CD4-positive, alpha-beta T cell treated with Interleukin-6 for 4 hours (primary cell): Measurements from ENCODE around the gene PIK3R6.
A peak's percentile ranks its signal among the peaks of the same experiment; 100 is the strongest.

Experiments
- DNase-seq: peaks from one replicate; pipeline ENCODE4 v3.0.0-alpha.2; 2020; ENCODE audit warnings: mixed read lengths

Gene PIK3R6, protein sequence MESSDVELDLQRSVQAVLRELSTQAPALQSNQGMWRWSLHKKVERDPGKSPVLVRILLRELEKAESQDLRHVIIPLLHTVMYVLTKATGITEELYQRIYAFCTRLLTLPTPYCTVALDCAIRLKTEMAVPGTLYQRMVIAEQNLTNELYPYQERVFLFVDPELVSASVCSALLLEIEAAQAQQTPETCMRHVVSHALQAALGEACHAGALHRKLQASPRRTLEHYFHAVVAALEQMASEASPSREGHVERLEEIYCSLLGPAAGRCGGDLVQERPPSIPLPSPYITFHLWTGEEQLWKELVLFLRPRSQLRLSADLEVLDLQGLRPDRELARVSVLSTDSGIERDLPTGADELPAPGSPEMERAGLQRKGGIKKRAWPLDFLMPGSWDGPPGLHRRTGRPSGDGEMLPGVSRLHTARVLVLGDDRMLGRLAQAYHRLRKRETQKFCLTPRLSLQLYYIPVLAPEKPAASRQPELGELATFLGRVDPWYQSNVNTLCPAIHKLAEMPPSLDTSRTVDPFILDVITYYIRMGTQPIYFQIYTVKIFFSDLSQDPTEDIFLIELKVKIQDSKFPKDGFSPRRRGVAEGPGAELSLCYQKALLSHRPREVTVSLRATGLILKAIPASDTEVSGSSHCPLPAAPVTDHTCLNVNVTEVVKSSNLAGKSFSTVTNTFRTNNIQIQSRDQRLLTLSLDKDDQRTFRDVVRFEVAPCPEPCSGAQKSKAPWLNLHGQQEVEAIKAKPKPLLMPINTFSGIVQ

DNA sequence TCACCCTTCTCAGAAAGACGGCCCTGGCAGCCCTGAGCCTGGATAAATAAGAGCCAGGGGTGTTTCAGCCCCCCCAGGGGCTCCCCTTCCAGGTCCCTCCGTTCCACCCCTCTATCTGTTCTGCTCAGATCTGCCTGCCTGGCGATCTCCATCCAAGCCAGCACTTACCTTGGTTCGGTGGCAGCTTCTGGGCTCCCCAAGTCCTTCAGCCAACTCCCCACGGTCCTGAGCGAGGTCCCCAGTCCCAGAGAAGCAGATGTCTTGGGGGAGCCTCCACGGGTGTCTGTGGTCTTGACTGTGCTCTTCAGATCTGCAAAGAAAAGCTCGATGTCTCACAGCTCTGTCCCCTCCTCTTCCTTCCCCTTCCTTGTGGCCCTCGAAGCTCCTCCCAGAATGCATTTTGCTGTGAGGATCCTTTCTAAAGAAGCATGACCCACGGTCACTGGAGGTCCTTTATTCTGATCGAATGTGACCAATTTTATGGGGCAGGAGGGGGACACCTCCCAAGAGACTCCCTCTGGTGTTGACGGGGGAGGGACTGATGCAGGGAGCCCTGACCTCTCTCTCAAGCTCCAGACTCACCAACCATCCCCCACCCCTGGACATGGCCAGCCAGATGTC, at the start of gene PIK3R6:
TSS of gene PIK3R6 (minus strand) at position 314 of the 621 bp plus-strand sequence. CDS start 17,880 bp downstream, outside the sequence.
- DNase-seq = peak; percentile 29

DNA sequence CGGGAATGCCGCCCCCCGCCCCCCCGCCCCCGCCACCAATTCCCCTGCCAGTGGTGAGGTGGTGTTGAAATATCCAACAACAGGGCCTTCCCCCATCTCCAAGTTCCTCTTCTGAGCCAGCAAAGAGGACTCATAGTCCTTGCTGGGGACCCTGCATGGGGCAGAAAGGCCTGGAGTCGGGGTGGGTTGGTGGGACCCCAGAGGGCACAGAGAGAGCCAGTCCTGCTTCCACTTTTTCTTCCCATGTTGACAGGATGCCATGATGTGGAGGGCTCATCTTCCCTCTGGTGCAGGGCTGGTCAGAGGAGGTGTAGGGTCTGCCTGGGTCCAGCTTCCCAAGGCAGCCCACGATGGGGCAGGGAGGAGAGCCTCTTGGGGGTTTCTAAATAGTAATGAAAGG, 49.0 kb upstream of the PIK3R6 start:
- DNase-seq = no peak

DNA sequence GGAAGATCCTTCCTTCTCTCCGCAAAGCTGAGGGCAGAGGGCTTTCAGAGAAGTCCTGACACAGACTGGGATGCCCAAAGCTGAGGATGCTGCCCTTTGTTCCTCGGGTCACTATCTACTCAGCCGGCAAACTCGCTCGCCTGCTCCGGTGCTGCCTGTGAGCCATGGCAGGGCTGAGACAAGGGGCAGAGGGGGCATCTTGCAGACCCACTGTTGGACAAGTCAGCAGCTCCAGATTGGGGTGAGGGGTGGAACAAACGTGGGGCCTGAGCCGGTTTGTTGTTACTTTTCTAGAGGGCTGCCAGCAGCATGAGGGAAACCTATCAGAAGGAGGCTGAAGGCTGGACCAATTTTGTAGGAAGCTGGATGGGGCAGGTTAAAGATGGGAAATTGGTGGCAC, 47.1 kb upstream of the PIK3R6 start:
- DNase-seq = no peak

DNA sequence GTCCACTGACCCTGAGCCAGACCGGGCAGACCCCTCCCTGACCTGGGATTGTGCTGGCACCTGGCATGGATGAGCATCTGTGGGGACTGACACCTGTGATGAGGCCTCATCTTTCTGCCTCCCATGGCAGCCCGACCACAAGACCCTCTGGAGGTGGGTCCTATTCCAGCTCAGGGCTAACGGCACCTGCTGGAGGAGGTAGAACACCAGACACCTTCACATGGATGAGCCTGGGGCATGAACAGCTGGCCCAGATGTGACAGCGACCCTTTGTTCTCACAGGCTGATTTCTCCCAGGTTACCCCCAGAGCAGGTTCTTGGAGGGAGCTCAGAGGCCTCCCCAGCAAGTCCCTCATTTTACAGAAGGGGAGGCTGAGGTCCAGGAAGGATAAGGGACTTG, 46.4 kb upstream of the PIK3R6 start:
- DNase-seq = no peak

DNA sequence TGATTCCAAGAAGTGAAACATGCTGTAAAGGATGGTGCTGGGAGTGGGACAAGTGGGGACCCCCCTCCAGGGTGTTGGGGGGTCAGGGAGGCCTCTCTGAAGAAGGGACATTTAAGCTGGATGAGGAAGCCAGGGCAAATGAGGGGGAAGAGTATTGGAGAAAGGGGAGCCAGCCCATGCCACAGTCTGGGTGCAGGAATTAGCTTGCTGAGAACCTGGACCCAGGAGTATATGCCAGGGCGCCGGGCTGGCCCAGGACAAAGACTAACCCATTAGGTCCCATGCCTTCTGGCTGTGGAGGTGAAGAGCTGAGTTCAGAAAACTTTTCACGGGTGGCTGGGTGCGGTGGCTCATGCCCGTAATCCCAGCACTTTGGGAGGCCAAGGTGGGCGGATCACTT, 45.6 kb upstream of the PIK3R6 start:
- no peak for DNase-seq

DNA sequence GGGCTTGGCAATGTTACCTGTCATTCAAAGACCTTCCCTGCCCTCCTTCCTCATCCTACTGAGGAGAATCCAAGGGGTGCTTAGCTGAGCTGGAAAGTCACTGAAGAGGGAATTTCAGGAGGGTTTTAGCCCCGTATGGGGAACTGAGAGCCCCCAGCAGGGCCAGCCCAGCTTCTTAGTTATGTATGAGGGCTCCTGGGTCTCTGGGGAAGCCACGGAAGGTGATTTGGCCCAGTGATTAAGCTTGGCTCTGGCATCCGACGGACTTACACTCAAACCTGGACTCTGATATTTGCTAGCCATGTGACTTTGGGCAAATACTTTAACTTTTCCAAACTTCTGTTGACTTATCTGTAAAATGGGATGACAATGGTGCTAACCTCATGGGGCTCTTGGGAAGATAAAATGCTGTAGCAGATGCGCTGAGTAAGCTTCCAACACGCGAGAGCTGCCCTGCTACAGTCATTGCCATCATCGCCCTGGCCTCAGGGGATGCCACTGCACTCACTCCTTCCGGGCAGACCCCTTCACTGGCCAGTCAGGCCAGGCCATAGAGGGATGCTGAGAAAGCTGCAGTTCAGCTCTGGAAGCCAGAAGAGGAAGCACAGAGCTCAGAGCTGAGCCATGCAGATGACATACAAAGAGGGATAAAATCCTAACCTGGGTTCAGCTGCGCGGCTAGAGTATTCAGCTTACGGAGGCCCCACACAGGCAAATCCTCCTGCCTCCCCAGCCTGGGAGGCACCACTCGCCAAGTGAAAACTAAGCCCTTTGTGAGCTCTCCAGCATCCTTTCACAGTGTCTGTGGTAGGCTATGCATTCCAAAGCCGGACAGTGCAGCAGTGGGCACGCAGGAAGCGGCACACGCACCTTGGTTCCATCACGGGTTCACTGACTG, 44.9 kb upstream of the PIK3R6 start:
- DNase-seq = no peak

DNA sequence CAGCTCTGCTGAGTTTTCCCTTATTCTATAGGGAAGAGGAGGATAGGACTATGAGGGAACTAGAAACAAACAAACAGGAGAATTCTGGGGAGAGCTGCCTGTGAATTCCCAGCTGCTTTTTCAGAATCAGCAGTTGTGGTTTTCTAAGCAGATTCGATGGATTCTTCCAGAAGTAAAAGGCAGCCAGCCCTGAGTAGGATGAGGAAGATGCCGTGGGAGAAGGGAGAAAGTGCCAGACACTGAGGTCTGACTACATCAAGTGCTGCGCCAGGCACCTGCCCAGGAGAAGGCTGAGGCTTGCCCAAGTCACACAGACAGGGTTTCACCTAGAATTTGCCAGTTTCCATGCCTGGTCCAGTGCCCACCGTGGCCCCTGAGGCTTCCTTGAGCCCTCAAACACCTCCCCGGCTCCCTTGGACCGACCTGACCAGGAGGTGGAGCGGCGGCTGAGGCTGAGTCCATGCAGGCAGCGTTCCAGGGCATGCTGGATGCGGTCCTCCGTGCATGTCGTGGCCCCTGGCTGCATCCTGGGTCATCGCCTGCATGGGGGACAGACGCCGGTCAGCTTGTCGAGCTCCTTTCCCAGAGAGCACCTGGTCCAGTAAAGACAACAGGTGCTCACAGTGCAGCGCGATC, 43.6 kb upstream of the PIK3R6 start:
- DNase-seq = no peak

DNA sequence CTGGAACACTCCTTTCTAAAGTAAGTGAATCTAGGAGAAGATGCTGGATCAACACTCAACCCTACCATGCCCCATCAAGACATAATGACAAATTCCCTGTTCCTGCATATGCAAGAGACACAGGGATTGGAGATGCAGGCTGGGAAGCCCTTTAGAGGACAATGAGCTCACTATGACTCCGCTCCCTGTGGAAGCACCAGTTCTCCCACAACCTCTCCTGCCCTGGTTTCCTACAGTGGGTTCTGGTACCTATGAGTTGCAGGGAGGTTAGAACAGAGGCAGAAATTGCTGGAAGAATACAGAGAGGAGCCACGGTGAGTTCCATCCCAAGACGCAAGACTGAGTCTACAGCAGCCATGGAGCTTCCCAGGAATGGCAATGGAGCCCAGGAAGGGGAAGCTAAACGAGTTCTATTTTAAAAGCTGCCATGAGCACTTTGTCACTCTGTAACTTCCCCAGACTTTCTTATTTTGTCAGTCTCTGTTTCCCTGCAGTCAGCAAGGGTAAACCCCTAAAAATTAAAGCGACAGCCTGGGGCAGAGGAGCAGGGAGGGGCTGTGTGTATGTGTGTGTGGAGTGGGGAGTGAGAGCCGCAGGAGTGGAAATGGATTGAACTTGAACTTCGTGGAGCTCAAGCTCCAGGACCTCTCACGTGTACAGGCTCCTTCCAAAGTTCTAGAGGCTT, 42.3 kb upstream of the PIK3R6 start:
- DNase-seq = no peak

DNA sequence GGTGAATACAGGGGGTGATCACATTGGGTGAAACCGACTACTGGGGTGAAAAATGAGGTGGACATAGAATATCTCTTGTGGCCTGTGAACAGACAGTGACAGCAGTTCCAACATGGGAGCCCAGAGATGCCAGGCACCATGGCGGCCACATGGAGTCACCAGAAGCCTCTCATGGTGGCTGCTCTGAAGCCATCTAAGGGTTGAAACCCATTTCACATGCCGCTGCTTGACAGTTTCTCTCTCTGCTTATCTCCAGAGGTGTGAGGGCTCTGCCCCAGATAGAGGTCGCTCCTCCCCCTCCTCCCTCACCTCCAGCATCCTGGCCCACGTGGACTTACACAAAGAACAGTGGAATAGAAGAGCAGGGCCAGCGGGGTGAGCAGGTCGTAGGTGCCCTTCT, 37.9 kb upstream of the PIK3R6 start:
- no peak for DNase-seq

DNA sequence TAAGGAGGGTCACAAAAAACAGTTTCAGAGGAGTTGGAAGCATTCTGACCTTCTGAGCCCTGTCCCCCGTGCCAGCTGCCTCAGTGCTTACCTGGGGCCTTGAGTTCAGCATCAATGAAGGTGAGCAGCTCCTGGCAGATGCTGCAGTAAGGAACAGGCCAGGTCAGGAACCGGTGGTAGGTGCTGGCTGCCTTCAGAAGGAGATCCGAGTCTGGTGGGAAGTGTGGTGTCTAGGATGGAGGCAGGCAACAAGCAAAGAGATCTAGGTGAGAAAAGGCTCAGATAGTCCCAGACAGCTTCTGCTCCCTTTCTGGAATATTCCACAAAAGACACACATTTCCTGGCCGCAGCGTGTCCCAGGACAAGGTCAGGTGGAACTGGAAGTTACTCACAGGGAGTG, 37.2 kb upstream of the PIK3R6 start:
- DNase-seq = no peak

DNA sequence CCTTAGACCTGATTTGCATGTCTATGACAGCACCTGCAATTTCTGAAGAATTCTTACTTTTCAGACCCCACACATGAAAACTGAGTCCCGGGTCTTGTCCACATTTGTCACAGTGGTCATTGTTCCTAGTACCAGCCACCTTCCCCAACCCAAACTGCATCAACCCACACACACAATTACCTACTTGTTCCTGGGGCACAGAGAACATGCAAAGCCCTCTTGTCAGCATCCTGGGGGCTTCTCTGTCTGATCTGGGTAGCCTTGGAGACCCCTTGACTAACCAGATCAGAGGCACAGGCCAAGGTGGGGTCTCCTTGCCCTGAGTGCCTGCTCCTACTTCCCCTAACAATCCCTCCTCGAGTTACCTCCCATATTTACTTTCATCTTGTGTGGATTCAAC, 36.7 kb upstream of the PIK3R6 start:
- DNase-seq = no peak

DNA sequence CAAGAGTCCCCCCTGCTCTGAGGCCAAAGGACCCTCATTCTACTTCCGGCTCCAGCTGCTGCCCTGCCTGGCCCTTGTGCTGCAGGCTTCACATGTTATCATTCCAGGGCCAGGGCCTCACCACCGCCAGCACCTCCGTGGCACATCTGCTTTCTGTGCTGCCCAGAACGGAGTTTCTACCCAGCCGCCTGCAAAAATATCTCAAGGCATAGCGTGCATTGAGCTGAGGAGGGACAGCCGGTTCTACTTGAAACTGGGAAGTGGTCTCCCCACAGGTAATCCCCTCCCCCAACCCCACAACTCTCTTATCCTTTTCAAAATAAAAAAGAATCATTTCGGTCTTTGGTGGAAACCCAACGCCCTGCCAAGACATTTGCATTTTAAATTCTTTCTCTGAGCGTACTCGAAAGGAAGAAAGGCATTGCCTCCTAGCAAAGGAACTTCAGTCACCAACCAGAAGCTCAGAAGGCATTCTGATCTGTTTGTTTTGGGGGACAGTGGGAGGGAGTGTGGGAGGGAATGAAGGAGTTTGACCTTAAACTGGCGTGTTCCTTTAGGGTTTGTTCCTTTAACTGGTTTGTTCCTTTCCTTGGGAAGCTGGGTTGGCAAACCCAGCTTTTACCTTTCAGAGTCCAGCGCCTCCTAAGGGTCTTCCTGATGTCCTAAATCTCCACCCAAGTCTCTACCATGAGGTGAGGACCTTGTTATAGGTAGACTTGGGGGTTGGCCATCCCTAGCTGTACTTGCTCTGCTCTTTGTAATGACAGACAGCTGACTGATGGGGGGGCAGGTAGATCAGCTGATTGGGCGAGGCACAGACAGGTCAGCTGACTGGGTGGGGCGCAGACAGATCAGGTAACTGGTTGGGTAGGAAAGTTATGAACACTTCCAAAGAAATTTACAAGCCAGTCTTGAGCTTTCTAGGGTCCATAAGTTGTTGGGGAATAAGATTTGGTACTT, 33.4 kb upstream of the PIK3R6 start:
- DNase-seq = peak; percentile 37

DNA sequence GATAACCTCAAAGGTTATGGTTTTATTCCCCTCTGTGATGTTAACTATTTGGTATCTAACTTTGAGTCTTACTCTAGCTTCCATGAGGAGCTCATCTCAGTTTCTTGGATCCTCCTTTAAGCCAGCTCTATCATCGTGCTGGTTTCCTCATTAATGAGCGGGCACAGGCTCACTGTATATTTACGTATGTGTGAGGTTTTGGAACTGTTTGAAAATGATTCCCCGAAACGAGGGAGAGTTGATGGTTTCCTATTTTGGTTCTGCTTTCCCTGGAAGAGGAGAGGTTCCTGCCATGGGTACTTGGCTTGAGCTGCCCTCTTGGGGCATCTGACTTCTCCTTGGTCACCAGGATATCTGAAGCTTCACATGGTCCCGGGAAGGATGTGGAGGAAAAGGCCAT, 32.7 kb upstream of the PIK3R6 start:
- DNase-seq = no peak

DNA sequence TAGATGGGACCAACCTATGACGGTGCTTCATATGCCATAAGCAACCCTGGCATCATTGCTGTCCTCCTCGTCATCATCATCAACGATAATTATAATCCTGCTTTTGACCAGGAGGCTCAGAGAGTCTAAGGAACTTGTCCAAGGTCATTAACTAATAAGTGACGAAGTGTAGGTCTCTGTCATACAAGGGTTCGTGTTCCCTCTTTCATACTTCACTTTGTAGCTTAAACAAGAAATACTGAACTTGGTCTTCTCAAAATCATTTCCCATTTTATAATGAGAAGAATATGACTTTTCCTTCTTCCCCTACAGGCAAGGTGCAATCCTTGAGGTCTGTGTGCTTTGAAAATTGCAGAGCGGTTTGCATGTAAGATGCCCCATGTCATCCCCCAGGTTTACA, 31.2 kb upstream of the PIK3R6 start:
- no peak for DNase-seq

DNA sequence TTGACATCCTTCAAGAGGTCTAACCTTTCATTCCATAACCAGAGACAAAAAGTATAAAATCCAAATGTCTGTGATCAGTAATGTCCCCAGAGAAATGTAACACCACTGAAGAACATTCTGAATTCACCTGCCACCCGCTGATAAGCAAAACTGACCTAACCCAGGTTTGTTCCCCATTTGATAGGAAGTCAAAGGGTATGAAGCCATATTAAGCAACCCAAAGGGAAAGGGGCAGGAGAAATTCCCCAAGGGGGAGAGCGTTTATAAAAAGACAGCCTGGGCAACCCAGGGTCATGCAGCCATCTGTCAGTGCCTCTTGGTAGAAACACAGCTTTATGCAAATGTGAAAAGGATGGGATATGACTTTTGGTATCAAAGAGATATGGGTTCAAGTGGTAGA, 30.7 kb upstream of the PIK3R6 start:
- no peak for DNase-seq

DNA sequence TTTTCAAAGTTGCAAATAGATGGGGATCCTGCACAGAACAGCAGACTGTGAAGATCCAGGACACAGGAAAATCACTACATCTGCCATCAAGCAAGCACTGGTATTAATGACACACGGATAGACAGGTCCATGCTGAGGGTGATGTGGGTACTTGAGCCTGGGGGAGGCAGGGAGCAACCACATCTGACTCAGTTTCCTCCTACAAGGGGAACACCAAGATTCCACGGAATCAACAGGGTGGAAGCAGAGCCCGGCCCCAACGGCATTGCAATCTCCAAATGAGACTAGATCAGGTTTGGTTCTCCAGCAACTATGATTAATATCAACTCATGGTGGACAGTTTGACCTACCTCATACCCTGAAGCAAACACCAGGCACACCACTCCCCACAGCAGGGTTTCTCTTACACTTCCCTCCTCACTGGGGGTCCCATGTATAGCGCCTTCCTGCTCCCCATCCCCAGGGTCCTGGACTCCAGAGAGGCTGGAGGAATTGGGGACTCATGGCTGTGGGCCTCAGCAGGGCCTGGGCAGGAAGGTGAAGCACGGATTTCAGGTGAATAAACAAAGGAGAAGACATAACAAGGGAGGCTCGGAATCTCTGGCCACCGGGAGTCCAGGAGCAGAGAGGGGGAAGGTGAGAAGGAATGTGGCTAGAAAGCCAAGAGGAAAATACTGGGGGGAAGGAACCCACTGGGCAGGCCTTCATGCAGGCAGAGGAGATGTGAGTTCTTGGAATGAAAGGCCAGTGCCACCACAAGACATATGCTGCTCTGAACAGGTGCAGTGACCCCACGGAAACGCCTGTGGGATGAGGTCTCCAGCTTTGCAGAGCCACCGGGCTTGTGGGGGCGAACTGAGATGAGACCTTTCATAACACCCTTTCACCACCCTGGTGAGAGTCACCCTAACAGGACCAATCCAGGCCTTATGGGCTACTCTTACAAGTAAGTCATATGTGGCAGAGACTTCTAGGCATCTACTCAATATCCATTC, 29.5 kb upstream of the PIK3R6 start:
- no peak for DNase-seq

DNA sequence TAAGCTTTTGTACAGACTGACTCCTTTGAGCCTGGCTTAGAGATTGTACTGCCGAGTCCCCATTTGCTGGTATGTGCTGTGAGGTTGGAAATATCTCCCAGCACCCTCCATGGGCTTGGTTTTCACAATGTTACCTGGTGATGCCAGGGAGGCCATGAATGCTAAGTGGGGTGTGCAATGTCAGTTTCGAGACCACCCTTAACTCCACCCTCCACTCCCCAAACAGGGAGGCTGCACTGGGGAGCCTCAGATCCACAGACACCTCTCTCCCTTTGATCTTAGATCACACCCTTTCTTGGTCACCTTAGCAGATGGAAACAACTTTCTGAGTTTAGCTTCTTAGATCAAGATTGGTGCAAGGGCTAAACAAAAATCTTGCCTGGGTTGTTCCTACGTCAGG, 28.6 kb upstream of the PIK3R6 start:
- DNase-seq = no peak

DNA sequence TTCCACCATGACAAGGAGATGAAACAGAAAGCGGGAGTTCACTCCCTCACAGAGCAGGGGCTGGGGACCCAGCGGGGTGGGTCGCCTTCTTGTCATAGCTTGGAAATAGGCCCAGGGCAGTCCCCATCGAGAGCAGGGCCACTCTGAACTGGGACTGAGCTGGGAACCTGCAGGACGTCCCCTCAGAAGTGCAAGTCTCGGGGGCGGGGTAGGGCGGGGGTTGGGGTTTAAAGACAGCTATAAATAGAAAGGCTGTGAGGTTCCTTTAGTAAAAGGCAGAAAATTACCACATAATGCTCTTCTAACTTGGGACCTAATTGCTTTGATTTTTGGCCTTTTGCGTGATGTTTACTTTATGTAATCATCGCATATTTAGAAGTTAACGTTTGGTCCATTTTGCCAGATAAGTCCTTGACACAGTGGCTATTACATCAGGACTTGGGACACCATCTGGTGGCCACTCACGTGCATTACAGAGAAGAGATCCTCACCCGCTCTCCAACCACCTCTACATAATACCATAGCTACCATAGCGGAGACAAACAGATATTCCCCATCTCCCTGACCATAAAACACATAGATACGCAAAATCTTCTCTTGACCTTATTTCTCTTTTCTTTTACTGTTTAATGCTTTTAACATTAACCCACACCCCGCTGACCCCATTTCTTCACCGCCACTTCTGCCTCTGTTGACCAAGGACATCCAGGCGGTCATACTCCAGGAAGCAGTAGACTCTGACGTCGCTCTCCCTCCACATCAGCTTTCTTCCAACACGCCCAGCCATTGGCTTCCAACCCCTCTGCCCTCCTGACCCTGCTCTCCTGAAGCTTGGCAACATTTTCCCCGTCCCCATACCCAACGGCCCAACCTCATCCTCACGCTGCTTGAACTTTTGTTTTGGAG, 27.5 kb upstream of the PIK3R6 start:
- peak; percentile 64 for DNase-seq
